NCI-H2227 (cell line): ENCODE measurements around the gene DENND5A.
"Not testable (repeated sequence)": the region's sequence is repeated elsewhere in the genome, so short reads cannot be mapped to it uniquely, and the experiment has no call there.

Experiments used
- DNase-seq: peaks from one replicate; lab custom pipeline; 2025; ENCODE audit not compliant: unreplicated experiment; lab: John Stamatoyannopoulos, UW

DENND5A gene

GRCh38 chr11:9103542-9104276 lies 161.4 kb downstream of the DENND5A start:
- no peak for DNase-seq

- DNase-seq = no peak
These were observed 165.5 kb downstream of the DENND5A start for GRCh38 chr11:9099617-9100016.

GRCh38 chr11:9098455-9098854 lies 166.7 kb downstream of the DENND5A start:
- DNase-seq = not testable (repeated sequence)

- not testable (repeated sequence) for DNase-seq
These were observed 167.8 kb downstream of the DENND5A start for GRCh38 chr11:9097186-9097943.

GRCh38 chr11:9096427-9096826 lies 168.7 kb downstream of the DENND5A start:
- DNase-seq = no peak

GRCh38 chr11:9095421-9095820 lies 169.7 kb downstream of the DENND5A start:
- no peak for DNase-seq

GRCh38 chr11:9094420-9094819 lies 170.7 kb downstream of the DENND5A start:
- DNase-seq = no peak

GRCh38 chr11:9092853-9093778 lies 172.0 kb downstream of the DENND5A start:
- peak; percentile 18 for DNase-seq

- DNase-seq = no peak
These were observed 173.1 kb downstream of the DENND5A start for GRCh38 chr11:9092072-9092471.

GRCh38 chr11:9091044-9091922 lies 173.9 kb downstream of the DENND5A start, which contains the start of gene SCUBE2:
TSS of gene SCUBE2 (minus strand) at chr11:9091599. CDS start at chr11:9091528, 71 bp downstream.
- DNase-seq = no peak

GRCh38 chr11:9090488-9091043 lies 174.6 kb downstream of the DENND5A start:
- no peak for DNase-seq

GRCh38 chr11:9089636-9090035 lies 175.5 kb downstream of the DENND5A start:
- no peak for DNase-seq

- DNase-seq = no peak
These were observed 176.1 kb downstream of the DENND5A start for GRCh38 chr11:9089061-9089460.
